ENCODE data around the gene EDN2.

DNA sequence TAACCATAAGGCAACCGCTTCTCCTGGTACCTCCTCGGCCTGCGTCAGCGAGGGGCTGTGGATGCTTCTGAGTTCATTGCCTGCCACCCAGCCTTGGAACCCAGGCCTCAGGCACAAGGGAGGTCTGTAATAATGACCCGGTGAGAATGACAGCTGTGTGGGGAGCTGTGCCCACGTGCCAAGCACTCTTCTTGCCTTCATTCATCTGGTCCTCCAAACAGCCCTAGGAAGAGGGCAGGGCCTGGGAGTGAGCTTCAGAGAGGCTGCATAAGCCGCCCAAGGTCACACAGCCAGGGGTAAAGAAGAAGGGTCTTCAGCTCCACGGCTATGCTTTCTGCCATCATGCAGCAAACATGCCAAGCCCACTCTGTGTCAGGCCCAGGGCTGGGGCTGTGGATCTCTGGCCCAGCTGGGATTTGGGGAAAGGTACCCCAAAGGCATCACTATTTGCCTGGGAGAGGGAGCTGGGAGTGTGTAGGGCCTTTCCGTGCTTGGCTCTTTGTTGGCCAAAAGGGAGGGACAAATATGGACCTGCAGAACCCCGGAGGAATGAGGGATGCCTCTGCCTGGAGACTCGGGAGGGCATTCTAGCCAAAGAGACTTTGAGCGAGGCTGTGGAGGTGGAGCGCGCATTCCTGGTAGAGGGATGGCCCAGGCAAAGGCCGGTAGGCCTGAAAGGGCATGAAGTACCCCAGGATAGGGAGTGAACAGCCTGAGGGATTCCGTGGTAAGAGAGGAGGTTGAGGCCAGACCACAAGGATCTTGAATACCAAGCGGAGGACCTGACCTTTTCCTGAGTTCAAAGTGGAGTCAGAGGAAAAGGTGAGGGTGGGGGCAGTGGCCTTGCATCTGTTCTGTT lies 10.1 kb upstream of the EDN2 start:
- TF ChIP-seq POLR2A (IDR thresholded peaks at IDR 0.05) (no peak), CTCF (IDR thresholded peaks at IDR 0.05) (no peak)
